T-helper 2 cell treated with Interferon-gamma antibody and Interleukin-4, amounts not matched to agents 5 μg/mL and 100 μg/mL, for 36 hours (primary cell): ENCODE measurements around the gene CC2D2B.
"Not testable (repeated sequence)": the region's sequence is repeated elsewhere in the genome, so short reads cannot be mapped to it uniquely, and the experiment has no call there.

Experiments used
- DNase-seq: peaks from one replicate; pipeline ENCODE4 v3.0.0; 2021; ENCODE audit warnings: low spot score
- H3K27ac Mint-ChIP-seq: one replicate; pipeline ENCODE4 v1.8.0; 2021; ENCODE audit warnings: mild to moderate bottlenecking, mixed read lengths
- H3K27me3 Mint-ChIP-seq: one replicate; pipeline ENCODE4 v1.8.0; 2021; ENCODE audit warnings: low read depth, mixed read lengths
- H3K36me3 Mint-ChIP-seq: one replicate; pipeline ENCODE4 v1.8.0; 2021; ENCODE audit warnings: low read depth, mixed read lengths
- H3K4me1 Mint-ChIP-seq: one replicate; pipeline ENCODE4 v1.8.0; 2021; ENCODE audit warnings: low read depth, mixed read lengths
- H3K4me3 Mint-ChIP-seq: one replicate; pipeline ENCODE4 v1.8.0; 2022; ENCODE audit warnings: mild to moderate bottlenecking, moderate library complexity, mixed read lengths
- H3K9me3 Mint-ChIP-seq: one replicate; pipeline ENCODE4 v1.8.0; 2021; ENCODE audit warnings: mixed read lengths

CC2D2B gene

DNA sequence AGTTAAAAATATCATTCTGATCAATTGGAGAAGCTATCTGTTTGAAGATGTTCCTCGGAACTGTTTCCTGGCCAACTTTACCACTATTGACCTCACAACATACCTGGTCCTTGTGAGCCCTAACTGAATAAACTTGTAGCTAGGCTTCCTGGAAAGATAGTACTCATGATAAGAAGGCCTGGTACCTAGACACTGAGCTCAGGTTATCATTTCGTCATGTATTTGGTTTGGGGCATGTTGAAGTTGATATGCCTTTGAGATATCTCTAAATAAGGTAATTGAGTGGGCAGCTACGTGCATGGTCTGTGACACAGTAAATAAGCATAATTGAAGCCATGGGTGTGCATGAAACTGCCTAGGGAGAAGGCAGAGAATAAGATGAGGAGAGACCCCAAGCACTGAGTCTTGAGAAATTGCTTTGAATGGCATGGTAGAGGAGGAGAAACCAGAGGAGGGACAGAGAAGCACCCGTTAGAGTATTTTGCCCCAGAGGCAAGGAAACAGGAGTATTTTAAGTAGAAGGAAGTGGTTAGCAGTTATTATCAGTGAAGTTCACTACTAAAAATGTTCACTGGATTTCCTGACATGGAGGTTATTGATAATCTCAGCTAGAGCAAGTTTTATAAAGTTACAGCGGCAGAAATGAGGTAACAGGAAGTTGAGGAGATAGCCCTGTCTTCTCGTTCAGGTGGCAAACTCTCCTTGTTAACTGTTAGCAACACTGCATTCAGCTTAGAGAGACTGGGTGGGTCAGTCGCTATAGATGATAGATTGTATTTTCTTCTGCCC, 55.6 kb downstream of the CC2D2B start:
- Mint-ChIP-seq H3K27me3 (no peaks in the 10 kb centered on the region), H3K36me3 (peaks cover 27% of the 10 kb centered on the region), H3K4me3 (peak overlapping the region; percentile 70), H3K27ac (peak overlapping the region; percentile 96), H3K4me1 (peaks cover 32% of the 10 kb centered on the region), H3K9me3 (peaks cover 30% of the 10 kb centered on the region)
- DNase-seq: peak; percentile 27

DNA sequence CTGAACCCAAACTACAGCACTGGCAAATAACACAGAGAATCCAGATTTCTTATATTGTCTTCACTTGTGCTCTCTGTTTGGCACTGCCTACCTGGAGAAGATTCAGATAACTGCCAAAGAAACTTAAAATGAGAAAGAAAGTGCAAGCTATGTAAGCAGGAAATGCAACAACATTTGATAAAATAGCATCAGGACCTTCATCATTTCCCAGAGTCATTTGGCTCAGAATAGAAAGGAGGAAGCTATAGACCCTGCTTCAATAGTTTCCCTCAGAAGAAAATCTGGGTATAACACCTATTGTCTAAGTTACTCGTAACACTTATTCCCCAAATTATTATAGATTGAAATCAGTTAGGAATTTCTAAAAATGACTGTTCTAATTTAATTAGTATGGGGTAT, 56.2 kb downstream of the CC2D2B start:
- no peak for DNase-seq
- Mint-ChIP-seq H3K4me3 (peak overlapping the region; percentile 70), H3K27me3 (no peaks in the 10 kb centered on the region), H3K36me3 (peaks cover 23% of the 10 kb centered on the region), H3K27ac (peak overlapping the region; percentile 96), H3K9me3 (peaks cover 24% of the 10 kb centered on the region), H3K4me1 (peaks cover 32% of the 10 kb centered on the region)

DNA sequence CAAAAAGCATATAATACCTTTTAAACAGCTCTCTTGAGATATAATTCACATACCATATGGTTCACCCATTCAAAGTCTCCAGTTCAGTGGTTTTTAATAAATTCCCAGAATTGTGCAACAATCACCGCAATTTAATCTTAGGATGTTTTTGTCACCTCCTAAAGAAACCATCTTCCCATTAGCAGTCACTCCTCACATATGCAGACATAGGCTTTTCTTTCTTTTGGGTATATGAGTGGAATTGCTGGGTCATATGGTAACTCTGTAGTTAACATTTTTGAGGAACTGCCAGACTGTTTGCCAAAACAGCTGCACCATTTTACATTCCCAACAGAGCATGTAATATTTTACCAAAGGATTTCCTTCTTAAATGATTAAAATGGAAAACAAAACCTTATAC, 57.0 kb downstream of the CC2D2B start:
- H3K36me3 Mint-ChIP-seq: peaks cover 23% of the 10 kb centered on the region
- no peak overlapping the region for H3K4me3 Mint-ChIP-seq
- peaks cover 24% of the 10 kb centered on the region for H3K9me3 Mint-ChIP-seq
- DNase-seq: no peak
- no peaks in the 10 kb centered on the region for H3K27me3 Mint-ChIP-seq
- H3K27ac Mint-ChIP-seq: peak overlapping the region; percentile 19
- H3K4me1 Mint-ChIP-seq: peaks cover 32% of the 10 kb centered on the region

DNA sequence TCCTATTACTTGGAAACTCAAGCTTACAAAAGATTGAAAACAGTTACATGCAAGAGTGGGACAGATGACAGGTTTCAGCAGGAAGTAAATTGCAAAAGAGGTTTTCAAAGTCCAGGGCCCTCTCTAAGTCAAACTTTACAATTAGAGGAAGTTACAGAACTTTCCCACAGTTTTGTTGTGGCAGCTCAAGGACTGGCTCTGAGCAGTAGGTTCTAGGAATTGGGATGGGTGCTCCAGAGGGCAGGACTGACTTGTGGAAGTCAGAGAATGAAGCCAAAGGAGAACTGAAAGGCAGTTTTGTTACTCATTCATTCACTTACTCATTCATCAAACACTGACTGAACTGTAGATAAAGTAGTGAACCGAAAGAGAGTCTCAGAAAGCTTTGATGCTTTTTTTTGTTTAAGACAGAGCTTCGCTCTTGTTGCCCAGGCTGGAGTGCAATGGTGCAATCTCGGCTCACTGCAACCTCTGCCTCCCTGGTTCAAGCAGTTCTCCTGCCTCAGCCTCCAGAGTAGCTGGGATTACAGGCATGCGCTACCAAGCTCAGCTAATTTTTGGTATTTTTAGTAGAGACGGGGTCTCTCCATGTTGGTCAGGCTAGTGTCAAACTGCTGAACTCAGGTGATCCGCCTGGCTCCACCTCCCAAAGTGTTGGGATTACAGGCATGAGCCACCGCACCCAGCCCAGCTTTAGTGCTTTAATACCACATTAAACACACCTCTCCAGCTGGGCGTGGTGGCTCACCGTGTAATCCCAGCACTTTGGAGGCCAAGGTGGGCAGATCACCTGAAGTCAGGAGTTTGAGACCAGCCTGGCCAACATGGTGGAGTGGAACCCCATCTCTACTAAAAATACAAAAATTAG, 68.8 kb downstream of the CC2D2B start:
- Mint-ChIP-seq H3K4me3 (no peak overlapping the region), H3K4me1 (peaks cover 11% of the 10 kb centered on the region), H3K27ac (no peak overlapping the region), H3K9me3 (no peaks in the 10 kb centered on the region), H3K36me3 (peaks cover 4% of the 10 kb centered on the region), H3K27me3 (peaks cover 2% of the 10 kb centered on the region)
- no peak for DNase-seq

DNA sequence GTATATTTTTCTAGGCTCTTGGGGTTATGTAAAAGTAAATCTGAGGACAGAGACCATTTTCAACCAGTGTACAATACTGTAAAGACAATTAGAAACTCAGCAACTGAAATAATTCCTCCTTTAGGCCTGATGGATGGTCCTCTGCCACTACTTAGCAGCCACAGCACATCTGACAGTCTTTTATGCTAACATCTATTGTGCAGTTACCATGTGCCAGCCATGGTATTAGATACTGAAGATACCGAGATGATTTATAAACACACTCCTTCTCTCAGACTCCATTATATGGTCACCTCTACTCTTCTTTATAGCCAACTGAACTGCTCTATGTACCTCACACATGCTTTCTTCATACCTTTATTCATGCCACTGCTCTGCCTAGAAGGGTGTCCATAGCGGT, 74.4 kb downstream of the CC2D2B start:
- Mint-ChIP-seq H3K4me3 (no peak overlapping the region), H3K4me1 (no peaks in the 10 kb centered on the region), H3K27me3 (peaks cover 3% of the 10 kb centered on the region), H3K27ac (no peak overlapping the region), H3K9me3 (no peaks in the 10 kb centered on the region), H3K36me3 (no peaks in the 10 kb centered on the region)
- DNase-seq: no peak

DNA sequence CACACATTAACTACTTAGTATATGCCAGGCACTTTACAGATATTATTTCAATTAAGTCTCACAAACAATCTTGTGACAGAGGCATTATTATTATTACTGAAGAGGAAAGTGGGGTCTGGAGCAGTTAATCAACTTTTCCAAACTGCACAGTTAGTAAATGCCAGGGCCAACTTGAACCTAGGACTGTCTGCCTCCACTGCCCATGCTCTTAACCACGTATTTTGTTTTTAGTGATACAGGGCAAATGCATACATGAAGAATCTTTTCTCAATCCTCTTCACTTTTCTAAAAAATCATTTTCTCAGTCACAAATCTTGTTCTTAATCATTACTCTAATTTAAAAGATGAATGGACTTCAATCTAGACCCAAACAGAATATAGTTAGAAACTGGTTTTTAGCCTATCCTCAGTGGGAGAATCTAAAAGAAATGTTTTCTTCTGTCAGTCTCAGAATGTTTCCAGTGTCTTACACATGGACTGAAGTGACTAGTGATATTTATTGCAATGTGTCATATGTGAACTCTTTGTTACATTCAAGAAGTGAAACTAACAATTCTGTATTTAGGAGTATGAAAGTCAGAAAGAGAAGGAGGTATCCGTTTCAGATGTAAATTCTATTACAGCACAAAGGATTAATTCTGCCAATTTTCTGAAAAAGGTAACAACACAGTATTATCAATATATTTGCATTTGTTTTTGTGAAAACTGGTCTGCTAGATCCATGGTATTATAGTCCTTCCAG, 80.1 kb downstream of the CC2D2B start:
- no peak for DNase-seq
- Mint-ChIP-seq H3K27me3 (peaks cover 23% of the 10 kb centered on the region), H3K27ac (no peak overlapping the region), H3K9me3 (no peaks in the 10 kb centered on the region), H3K4me3 (no peak overlapping the region), H3K36me3 (no peaks in the 10 kb centered on the region), H3K4me1 (peaks cover 4% of the 10 kb centered on the region)

DNA sequence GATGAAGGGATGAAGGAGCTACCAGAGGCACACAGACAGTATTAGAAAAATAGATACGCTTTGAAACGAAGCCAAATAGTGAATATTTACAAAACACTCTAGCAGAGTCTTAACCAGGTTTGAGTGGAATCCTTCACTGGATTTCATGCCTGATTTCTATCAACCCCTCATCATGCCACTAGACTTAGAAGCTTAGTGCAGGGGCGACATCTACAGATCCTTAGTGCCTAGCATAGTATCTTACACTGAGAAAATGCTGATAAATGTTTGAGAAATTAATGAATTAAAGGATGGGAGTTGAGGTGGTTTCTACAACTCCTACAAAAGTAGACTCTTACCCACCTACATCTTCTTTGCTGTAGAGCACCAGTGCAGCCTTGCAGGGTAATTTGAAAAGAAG, 80.9 kb downstream of the CC2D2B start:
- Mint-ChIP-seq H3K4me3 (no peak overlapping the region), H3K36me3 (no peaks in the 10 kb centered on the region), H3K27ac (no peak overlapping the region), H3K4me1 (peaks cover 4% of the 10 kb centered on the region), H3K9me3 (no peaks in the 10 kb centered on the region), H3K27me3 (peaks cover 24% of the 10 kb centered on the region)
- no peak for DNase-seq

DNA sequence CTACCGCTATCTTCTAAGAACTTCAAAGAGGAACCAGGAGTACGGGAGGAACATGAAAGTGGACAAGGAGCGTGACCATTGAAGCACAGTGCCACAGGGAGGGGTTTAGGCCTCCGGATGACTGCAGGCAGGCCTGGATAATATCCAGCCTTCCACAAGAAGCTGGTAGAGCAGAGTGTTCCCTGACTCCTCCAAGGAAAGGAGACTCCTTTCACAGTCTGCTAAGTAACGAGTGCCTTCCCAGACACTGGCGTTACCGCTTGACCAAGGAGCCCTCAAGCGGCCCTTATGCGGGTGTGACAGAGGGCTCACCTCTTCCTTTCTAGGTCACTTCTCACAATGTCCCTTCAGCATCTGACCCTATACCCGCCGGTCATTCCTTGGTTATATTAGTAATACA, 86.6 kb downstream of the CC2D2B start:
- not testable (repeated sequence) for H3K4me1 Mint-ChIP-seq, H3K27ac Mint-ChIP-seq, H3K36me3 Mint-ChIP-seq, H3K4me3 Mint-ChIP-seq, DNase-seq, H3K9me3 Mint-ChIP-seq
- peaks cover 13% of the 10 kb centered on the region for H3K27me3 Mint-ChIP-seq

DNA sequence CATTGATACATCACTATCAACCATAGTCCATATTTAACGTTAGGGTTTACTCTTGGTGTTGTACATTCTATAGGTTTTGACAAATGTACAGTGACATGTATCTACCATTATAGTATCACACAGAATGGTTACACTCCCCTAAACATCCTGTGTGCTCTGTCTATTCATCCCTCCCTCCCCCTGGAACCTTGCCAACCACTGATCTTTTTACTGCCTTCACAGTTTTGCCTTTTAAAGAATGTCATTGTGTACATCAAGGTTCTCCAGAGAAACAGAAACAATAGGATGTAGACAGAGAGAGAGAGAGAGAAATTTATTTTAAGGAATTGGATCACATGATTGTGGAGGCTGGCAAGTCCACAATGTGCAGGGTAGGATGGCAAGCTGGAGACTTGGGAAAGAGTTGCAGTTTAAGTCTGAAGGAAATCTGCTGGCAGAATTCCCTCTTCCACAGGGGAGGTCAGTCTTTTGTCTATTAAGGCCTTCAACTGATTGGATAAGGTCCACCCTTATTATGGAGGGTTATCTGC, 90.5 kb downstream of the CC2D2B start:
- no peaks in the 10 kb centered on the region for H3K9me3 Mint-ChIP-seq
- no peaks in the 10 kb centered on the region for H3K4me1 Mint-ChIP-seq
- no peaks in the 10 kb centered on the region for H3K27me3 Mint-ChIP-seq
- no peak for DNase-seq
- H3K4me3 Mint-ChIP-seq: no peak overlapping the region
- H3K27ac Mint-ChIP-seq: no peak overlapping the region
- H3K36me3 Mint-ChIP-seq: no peaks in the 10 kb centered on the region

DNA sequence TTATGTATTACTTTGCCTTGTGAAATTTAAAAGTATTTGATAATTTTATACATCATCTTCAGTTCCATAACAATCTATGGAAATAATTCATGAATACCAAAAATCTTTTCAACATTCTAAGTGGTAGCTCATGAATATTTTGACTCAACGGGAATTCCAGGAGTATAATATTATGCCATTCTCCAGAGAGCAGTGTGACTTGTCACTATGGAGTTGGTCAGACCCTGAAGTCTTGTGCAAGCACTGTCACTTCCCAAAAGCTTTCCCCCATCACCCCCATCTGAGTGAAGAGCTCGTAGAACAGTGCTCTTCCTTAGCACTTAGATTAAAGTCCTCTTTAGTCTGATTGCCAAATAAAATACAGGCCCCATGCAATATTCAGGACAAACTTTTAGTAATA, 106.2 kb downstream of the CC2D2B start:
- no peak for DNase-seq
- Mint-ChIP-seq H3K36me3 (no peaks in the 10 kb centered on the region), H3K27ac (no peak overlapping the region), H3K4me3 (no peak overlapping the region), H3K27me3 (peaks cover 17% of the 10 kb centered on the region), H3K9me3 (no peaks in the 10 kb centered on the region), H3K4me1 (peaks cover 4% of the 10 kb centered on the region)

DNA sequence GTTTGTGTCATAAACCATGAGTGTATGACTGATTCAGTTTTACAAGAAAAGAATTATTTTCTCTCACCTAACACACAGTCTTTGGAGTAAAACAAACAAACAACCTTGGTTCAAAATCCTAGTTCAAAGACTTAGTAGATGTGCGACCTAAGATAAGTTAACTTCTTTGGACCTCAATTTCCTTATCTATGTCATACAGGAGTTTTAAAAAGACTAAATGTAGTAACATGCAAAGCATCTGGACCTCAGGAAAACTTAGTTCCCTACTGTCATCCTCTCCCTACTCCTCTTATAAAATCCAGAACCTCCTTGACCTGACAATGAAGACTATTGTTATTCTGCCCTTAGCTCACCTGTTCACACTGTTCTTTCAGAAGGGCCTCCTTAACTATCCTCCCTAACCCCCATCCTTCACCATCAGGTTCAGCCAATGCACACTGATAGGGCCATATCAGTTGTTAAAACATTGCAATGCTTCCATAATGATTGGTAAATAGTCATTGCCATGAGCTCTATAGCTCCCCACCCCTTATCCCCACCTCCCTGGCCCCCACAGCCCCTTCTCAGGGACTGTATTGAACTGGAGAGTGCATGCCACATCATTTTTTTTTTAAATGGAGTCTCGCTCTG, 106.8 kb downstream of the CC2D2B start:
- H3K9me3 Mint-ChIP-seq: no peaks in the 10 kb centered on the region
- H3K4me3 Mint-ChIP-seq: no peak overlapping the region
- H3K4me1 Mint-ChIP-seq: peaks cover 4% of the 10 kb centered on the region
- no peak overlapping the region for H3K27ac Mint-ChIP-seq
- no peak for DNase-seq
- H3K36me3 Mint-ChIP-seq: no peaks in the 10 kb centered on the region
- H3K27me3 Mint-ChIP-seq: peaks cover 13% of the 10 kb centered on the region

DNA sequence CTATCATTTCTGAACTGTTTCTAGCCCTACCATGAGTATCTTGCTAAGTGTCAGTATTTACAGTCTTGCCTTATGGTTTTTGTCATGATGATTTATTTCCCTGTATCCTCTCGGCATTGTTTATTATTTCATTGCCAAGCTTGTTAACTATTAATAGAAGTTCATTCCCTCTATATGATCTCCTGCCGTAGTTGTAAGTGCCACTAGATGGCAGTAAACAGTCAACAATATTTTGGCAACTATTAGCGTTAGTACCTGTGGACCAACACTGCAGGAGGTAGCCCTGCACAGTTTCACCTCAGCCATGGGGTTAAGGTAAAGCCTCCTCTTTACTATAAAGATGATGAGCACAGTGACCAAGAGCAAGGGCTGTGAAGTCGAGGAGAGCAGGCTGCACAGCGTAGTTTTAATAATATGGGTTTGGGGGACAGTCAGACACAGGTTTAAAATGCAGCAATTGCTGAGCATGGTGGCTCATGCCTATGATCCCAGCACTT, 109.5 kb downstream of the CC2D2B start:
- Mint-ChIP-seq H3K27ac (no peak overlapping the region), H3K4me3 (no peak overlapping the region)
- no peak for DNase-seq

DNA sequence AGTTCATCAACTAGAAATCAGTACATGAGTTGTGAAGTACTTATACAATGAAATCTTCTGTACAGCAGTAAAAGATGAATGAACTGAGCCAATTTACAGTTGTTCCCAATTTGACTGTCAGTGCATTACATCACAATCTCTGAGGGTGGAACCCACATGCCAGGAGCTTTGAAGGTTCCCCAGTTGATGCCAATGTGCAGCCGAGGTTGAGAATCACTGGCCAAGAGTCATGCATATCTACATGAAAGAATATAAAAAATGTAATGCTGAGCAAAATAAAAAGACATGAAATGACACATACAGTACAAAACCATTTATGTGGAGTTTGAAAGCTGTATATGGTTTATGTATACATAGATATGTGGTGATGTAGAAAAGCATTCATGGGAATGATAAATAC, 113.6 kb downstream of the CC2D2B start:
- no peak for DNase-seq
- Mint-ChIP-seq H3K4me1 (peaks cover 4% of the 10 kb centered on the region), H3K36me3 (no peaks in the 10 kb centered on the region), H3K27me3 (peaks cover 5% of the 10 kb centered on the region), H3K4me3 (no peak overlapping the region), H3K9me3 (no peaks in the 10 kb centered on the region), H3K27ac (no peak overlapping the region)

More for the DNA sequence above, 109.5 kb downstream of the CC2D2B start:
- Mint-ChIP-seq H3K4me1 (peaks cover 4% of the 10 kb centered on the region), H3K27me3 (peaks cover 6% of the 10 kb centered on the region), H3K9me3 (no peaks in the 10 kb centered on the region), H3K36me3 (no peaks in the 10 kb centered on the region)
